Gastrocnemius medialis (tissue), 4 donors: ENCODE measurements around the gene LRG1.

Experiments used
- POLR2A ChIP-seq, 2 donors: fragments of 450-650 bp; IDR thresholded peaks; one replicate each; pipeline ENCODE4 v1.6.1; 2017; ENCODE audit warnings: antibody characterized with exemption in 2 of 2, mild to moderate bottlenecking in 2 of 2, moderate library complexity in 2 of 2
- TF ChIP-seq, protein P1 (sequence below), 5 experiments: fragments of 450-650 bp in 3 of 5; fragments of 200-600 bp in 2 of 5; sonication (generic) in 2 of 5; IDR thresholded peaks in 4 of 5; conservative IDR thresholded peaks in 1 of 5; 1 replicate in 4 of 5; 2 replicates in 1 of 5; pipeline ENCODE4 v1.5.1; 2016 to 2019; ENCODE audit warnings: antibody characterized with exemption in 5 of 5, mild to moderate bottlenecking in 3 of 5, moderate library complexity in 3 of 5

DNA sequence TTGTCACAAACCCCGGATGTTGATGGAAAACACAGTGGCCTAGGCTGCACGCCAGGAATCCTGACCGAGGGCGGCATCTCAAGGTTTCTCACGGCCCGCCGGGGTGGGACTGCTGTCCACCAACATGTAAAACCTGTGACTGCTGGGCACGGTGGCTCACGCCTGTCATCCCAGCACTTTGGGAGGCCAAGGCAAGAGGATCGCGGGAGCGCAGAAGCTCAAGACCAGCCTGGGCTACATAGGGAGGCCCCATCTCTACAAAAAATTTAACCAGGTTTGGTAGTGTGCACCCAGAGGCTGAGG, 32.7 kb downstream of the LRG1 start:
- TF ChIP-seq, protein P1, sequence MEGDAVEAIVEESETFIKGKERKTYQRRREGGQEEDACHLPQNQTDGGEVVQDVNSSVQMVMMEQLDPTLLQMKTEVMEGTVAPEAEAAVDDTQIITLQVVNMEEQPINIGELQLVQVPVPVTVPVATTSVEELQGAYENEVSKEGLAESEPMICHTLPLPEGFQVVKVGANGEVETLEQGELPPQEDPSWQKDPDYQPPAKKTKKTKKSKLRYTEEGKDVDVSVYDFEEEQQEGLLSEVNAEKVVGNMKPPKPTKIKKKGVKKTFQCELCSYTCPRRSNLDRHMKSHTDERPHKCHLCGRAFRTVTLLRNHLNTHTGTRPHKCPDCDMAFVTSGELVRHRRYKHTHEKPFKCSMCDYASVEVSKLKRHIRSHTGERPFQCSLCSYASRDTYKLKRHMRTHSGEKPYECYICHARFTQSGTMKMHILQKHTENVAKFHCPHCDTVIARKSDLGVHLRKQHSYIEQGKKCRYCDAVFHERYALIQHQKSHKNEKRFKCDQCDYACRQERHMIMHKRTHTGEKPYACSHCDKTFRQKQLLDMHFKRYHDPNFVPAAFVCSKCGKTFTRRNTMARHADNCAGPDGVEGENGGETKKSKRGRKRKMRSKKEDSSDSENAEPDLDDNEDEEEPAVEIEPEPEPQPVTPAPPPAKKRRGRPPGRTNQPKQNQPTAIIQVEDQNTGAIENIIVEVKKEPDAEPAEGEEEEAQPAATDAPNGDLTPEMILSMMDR (IDR thresholded peaks at IDR 0.05 in 4 of 5, conservative IDR thresholded peaks at IDR 0.05 in 1 of 5), result no peak
- TF ChIP-seq POLR2A (IDR thresholded peaks at IDR 0.05), result no peak
